ENCODE data around the gene SLC34A2.

DNA sequence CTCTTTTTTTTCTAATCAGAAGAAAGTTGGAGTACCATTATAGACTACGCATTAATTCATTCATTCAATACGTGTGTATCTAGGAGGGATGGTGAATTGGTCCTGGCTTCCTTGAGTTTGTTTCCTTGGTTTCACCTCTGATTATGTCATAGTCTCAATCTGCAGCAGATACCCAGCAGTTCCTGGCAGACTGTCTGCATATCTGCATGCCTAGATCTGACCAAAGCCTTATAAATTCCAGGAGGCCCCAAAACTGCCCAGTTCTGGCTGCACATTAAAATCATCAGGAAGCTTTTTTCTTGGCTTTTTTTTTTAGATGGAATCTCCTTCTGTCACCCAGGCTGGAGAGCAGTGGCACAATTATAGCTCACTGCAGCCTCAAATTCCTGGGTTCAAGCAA lies 27.2 kb upstream of the SLC34A2 start:
- TF ChIP-seq POLR2A (IDR thresholded peaks at IDR 0.05), result no peak
- TF ChIP-seq, protein P1, sequence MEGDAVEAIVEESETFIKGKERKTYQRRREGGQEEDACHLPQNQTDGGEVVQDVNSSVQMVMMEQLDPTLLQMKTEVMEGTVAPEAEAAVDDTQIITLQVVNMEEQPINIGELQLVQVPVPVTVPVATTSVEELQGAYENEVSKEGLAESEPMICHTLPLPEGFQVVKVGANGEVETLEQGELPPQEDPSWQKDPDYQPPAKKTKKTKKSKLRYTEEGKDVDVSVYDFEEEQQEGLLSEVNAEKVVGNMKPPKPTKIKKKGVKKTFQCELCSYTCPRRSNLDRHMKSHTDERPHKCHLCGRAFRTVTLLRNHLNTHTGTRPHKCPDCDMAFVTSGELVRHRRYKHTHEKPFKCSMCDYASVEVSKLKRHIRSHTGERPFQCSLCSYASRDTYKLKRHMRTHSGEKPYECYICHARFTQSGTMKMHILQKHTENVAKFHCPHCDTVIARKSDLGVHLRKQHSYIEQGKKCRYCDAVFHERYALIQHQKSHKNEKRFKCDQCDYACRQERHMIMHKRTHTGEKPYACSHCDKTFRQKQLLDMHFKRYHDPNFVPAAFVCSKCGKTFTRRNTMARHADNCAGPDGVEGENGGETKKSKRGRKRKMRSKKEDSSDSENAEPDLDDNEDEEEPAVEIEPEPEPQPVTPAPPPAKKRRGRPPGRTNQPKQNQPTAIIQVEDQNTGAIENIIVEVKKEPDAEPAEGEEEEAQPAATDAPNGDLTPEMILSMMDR (IDR thresholded peaks at IDR 0.05), result no peak
